Measurements from ENCODE around the gene SEPTIN2.
A peak's percentile ranks its signal among the peaks of the same experiment; 100 is the strongest.
"Not testable (repeated sequence)": the region's sequence is repeated elsewhere in the genome, so short reads cannot be mapped to it uniquely, and the experiment has no call there.

SEPTIN2 gene

GRCh38 chr2:241315879-241316631 is at the start of gene SEPTIN2:
SEPTIN2 (plus strand) TSS chr2:241315925; CDS start chr2:241324233, 8,308 bp downstream.
- FAIRE-seq (no peak), DNase-seq (ENCODE audit: low spot score) (peak; percentile 24)

GRCh38 chr2:241267249-241268067 is 48.3 kb upstream of the SEPTIN2 start:
- no peak for DNase-seq (ENCODE audit: low spot score)
- FAIRE-seq, result no peak

DNA sequence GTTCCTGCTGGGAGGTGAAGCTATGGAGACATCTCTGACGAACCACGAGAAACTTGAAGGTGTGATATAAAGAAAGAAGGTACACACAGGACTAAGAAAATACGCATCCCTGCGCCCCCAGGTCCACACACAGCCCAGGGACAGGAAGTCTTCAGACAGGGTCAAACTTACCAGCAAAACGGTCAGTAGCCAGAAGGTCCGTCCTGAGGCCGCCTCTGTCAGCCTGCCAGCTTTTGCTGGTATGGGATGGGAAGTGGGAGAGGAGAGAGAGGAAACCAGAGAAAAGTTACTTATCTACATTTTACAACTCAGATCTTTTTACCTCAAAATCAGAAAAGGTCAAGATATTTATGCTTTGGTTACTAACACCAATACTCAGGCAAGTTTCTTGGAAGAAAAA is 47.4 kb upstream of the SEPTIN2 start:
- FAIRE-seq, result no peak
- no peak for DNase-seq (ENCODE audit: low spot score)

DNA sequence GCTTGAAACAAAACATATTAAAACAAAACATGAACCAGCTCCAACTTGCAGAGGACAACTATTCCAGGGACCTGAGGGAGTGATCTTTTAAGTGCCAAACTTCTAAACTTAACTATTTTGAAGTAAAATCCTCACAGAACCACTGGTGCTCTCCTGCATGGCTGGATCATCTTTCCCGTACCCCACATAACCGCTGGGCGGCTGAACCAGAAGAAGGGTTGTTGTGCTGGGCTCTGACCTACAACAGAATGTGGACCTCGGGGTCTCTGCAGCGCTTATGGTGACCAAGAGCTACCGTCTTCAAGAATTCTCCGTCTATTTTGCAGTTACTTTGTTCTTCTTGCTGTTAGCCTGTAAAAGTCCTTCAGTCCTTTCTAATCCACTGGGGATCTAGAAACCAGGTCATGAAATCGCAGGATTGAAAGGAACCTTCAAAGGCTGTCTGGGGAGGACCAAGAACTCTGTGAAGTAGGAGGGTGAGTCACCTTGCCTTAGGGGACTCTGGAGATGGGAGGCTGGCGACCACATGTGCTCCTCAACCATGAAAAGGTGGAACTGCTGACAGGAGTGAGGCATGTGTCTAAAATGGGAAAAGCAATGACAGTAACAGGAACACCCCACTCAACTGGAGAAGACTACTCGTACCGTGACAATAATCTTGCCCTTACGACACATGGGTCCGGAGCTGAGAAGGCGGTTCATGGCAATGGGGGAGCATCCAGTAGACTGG is 46.8 kb upstream of the SEPTIN2 start:
- FAIRE-seq (no peak), DNase-seq (ENCODE audit: low spot score) (peak; percentile 17)

GRCh38 chr2:241269707-241270520 is 45.8 kb upstream of the SEPTIN2 start:
- no peak for DNase-seq (ENCODE audit: low spot score)
- no peak for FAIRE-seq

- DNase-seq (ENCODE audit: low spot score) (no peak), FAIRE-seq (no peak)
These were observed 45.2 kb upstream of the SEPTIN2 start for GRCh38 chr2:241270531-241270930.

DNA sequence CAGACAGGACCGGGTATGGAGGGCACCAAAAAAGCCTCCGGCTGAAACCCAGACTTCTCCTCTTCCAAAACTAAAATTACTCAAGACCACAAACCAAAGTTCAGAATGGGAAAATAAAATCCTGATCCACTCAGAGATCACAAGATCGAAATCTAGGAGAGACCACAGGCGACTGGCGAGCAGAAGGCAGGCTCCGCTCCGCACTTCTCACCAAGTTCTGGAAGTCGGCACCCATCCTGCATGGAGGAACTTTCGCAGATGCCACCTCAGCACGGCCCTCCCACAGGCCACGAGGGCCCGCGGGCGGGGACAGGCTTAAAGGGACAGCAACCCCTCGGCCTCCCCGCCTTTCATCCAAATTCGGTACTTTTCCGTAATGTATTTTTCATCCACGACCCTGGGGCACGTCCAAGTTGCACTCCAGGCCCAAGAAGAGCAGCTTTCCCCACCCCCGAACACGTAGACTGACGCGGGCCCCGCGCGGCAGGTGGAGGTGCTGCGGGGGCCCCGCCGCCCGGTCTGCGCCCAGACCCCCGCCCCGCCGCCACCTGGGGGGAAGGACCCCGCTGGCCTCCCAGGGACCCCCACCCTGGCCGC is 43.9 kb upstream of the SEPTIN2 start:
- DNase-seq (ENCODE audit: low spot score) (peak; percentile 55), FAIRE-seq (no peak)

GRCh38 chr2:241272303-241273209 is 43.2 kb upstream of the SEPTIN2 start:
- DNase-seq (ENCODE audit: low spot score) (peak; percentile 9), FAIRE-seq (no peak)

- no peak for DNase-seq (ENCODE audit: low spot score)
- no peak for FAIRE-seq
These were observed 42.3 kb upstream of the SEPTIN2 start for GRCh38 chr2:241273210-241274020.

DNA sequence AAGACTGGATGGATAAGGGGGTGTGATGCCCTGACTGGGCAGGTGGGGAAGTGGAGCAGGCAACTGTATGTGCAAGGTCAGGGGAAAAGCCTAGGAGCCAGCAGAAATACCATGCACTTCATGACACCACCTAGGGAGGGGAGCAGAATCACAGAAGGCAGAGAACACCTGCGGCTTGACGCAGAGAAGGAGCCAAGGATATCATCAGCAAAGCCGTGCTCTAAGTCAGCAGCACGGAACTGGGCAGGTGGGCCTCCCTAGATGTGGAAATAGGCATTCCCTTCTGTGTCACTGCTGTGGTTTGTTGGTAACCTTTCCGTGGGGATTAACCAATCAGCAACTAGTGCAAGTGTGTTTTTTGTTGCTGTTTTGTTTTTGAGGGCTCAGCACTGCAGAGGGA is 41.6 kb upstream of the SEPTIN2 start:
- DNase-seq (ENCODE audit: low spot score) (no peak), FAIRE-seq (no peak)

DNA sequence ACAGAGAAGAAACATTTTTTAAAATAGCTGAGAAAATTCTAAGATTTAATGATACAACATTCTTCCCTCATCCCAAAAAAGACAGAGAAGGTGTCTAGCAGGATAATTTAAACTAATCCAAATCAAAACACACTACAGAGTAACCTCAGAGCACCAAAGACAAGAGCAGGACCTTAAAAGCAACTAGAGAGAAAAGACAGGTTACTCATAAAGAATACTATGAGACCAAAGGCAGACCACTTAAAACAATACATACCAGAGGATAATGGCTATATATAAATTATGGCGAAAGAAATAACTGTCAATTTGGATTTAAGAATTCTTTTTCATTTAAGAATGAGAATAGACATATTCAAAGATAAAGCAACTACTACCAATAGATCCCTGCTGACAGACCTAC is 40.2 kb upstream of the SEPTIN2 start:
- no peak for FAIRE-seq
- no peak for DNase-seq (ENCODE audit: low spot score)

GRCh38 chr2:241275910-241276309 is 39.8 kb upstream of the SEPTIN2 start:
- FAIRE-seq (no peak), DNase-seq (ENCODE audit: low spot score) (no peak)

DNA sequence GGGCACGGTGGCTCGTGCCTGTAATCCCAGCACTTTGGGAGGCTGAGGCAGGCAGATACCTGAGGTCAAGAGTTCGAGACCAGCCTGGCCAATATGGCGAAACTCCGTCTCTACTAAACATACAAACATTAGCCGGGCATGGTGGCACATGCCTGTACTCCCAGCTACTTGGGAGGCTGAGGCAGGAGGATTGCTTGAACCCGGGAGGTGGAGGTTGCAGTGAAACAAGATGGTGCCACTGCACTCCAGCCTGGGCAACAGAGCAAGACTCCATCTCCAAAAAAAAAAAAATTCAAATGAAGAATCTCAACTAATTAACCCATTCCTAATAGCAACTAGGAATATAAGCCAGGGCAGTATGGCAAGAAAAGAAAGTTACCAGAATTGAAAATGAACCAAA is 37.4 kb upstream of the SEPTIN2 start:
- FAIRE-seq; DNase-seq (ENCODE audit: low spot score): not testable (repeated sequence)

DNA sequence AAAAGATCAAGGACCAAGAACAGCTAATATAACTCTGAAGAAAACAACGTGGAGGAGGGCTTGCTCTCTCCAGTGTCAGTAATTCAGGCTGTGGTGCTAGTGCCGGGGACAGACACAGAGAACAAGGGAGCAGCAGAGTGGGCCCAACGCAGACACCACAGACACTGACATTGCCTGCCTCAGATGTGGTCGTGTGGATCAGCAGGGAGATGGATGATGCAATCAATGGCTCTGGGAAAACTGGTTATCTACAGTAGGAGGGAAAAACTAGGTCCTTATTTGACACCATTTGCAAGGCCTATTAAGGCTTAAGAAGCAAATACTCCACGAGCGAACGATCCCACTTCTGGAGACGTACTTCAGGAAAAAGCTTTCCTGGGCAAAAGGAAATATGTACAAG is 36.3 kb upstream of the SEPTIN2 start:
- DNase-seq (ENCODE audit: low spot score) (no peak), FAIRE-seq (no peak)

- no peak for DNase-seq (ENCODE audit: low spot score)
These were observed 35.9 kb upstream of the SEPTIN2 start for GRCh38 chr2:241279828-241280227.

DNA sequence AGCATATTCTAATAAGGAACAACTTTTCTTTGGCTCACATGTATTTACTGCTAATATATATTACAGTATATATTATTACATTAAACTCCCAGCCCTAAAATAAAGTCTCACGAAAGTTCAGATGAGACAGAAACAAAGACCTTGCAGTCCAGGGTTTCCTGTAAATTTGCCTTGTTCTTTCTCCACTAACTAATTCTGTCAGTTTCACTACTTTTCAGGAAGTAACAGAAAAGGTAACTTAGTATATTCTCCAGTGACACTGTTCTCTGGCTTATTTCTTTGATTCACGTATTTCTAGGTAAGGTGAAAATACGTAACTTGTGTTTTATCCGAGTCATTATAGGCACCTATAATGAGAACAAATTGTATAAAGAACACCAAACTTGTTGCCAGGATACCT is 35.4 kb upstream of the SEPTIN2 start:
- no peak for FAIRE-seq
- DNase-seq (ENCODE audit: low spot score), result no peak

More at GRCh38 chr2:241279828-241280227, 35.9 kb upstream of the SEPTIN2 start:
- FAIRE-seq, result no peak

DNA sequence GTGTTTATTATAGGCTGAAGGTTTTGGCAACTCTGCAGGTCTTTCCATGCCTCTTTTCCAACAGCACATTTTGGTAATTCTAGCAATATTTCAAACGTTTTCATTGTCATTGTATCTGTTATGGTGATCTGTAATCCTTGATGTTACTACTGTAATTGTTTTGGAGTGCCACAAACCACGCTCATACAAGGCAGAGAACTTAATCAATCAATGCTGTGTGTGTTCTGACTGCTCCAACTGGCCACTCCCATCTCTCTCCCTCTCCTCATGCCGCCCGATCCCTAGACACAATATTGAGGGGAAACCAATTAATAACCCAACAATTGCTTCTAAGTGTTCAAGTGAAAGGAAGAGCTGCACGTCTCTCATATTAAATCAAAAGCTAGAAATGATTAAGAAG is 33.2 kb upstream of the SEPTIN2 start:
- no peak for DNase-seq (ENCODE audit: low spot score)
- no peak for FAIRE-seq

DNA sequence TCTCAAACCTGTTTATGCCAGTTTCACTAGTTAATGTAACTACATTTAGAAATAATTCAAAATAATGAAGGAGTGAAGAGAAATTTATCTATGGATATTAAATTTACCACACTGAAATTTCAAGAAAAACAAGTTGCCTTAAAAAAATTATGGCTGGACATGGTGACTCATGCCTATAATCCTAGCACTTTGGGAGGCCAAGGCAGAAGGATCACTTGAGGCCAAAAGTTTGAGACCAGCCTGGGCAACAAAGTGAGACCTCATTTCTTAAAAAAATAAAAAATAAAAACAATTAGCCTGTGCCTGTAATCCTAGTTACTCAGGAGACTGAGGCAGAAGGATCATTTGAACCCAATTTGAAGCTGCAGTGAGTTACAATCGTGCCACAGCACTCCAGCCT is 30.1 kb upstream of the SEPTIN2 start:
- DNase-seq (ENCODE audit: low spot score) (no peak), FAIRE-seq (no peak)
